K562 treated with DMSO at 1 percent for 4 hours (cell line): ENCODE results near the gene NOX1. TPM values are rescaled to one million over a fixed set of nuclear protein-coding genes. Genes with fewer than 3 reads are reported as not detected.

ENCODE experiments used
- total RNA-seq: library from RNA; unstranded; fragments of 300-600 nt; gene quantifications from 2 replicates; pipeline ENCODE4 v1.2.3, GENCODE V29; 2022; ENCODE audit not compliant: insufficient read depth

Gene NOX1
- not detected in 2 replicates for total RNA-seq

GRCh38 chrX:100874325-100874724, at the start of gene NOX1:
Gene NOX1 (minus strand): TSS chrX:100874359. CDS start chrX:100874139, 220 bp downstream.

DNA sequence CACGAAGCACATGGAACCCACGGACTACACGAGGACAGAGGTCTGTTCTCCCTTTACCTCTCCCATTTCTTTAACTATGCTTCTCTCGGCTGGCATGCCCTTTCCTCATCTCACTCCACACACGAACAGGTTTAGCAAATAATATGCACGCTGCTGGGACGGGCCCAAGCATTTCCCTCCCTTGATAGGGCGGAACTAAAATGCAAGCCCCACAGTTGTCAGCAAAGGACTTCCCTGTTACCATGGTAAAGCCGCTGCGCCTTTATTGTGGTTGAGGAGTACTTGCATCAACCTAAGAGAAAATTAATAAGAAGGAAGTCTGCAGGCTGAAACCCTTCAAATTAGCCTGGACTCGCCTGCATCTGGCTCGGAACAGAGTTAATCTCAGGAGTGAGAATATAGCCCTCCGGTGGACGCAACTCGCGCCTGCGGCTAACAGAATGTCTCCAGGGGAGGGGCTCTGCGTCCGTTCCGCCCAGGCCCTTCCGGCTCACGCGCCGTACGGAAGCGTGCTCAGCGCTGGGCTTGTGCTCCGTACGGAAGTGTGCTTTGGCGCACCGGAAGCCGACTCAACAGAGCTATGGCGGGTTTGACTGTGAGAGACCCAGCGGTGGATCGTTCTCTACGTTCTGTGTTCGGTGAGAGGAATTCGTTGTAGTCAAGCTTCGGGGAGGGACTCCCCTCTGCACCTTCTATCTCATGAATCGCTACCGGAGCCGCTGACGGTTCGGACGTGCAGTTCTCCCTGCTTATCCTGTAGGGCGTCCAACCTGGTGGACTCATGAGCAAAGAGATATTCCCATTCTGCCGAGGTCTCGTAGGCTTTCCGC, 54.1 kb downstream of the NOX1 start, which contains the start of gene CSTF2:
CSTF2 (plus strand) TSS at position 555 of the 830 bp plus-strand sequence; CDS start at position 581, 26 bp downstream.

Other genes with a start within 250 kb of the NOX1 start
- gene TSPAN6, start 237.6 kb downstream of the NOX1 start, total RNA-seq = not detected in 2 replicates
- gene SRPX2, start 230.2 kb downstream of the NOX1 start, total RNA-seq = not detected in 2 replicates
- gene SYTL4, start 142.2 kb downstream of the NOX1 start, total RNA-seq = 0.54 and 1.8 TPM in 2 replicates
- 26.4 and 26.7 TPM in 2 replicates for gene CSTF2, start 54.0 kb downstream of the NOX1 start, total RNA-seq
- gene XKRX, start 54.6 kb upstream of the NOX1 start, total RNA-seq = not detected in 2 replicates
- gene ARL13A, start 95.3 kb upstream of the NOX1 start, total RNA-seq = not detected in 2 replicates
- gene TRMT2B, start 177.8 kb upstream of the NOX1 start, total RNA-seq = 10.7 and 13.6 TPM in 2 replicates
- not detected in 2 replicates for gene TMEM35A, start 204.5 kb upstream of the NOX1 start, total RNA-seq
- 4.2 and 5.7 TPM in 2 replicates for gene CENPI, start 223.8 kb upstream of the NOX1 start, total RNA-seq